Karpas-422 (cell line): Measurements from ENCODE around the gene RAI1. TPM values are rescaled to one million over a fixed set of nuclear protein-coding genes. Genes with fewer than 3 reads are reported as not detected.
A peak's percentile ranks its signal among the peaks of the same experiment; 100 is the strongest.
"Not testable (repeated sequence)": the region's sequence is repeated elsewhere in the genome, so short reads cannot be mapped to it uniquely, and the experiment has no call there.

Source experiments
- DNase-seq: peaks from one replicate; pipeline ENCODE4 v3.0.0-alpha.2; 2015
- H2AFZ ChIP-seq: fragments of 200-600 bp; sonication (generic); 2 replicates; pipeline ENCODE4 v1.6.1; 2014; ENCODE audit warnings: antibody characterized with exemption, low read length, mixed read lengths
- H3K27ac ChIP-seq: fragments of 200-600 bp; sonication (generic); 2 replicates; pipeline ENCODE4 v1.5.1; 2014; ENCODE audit warnings: mild to moderate bottlenecking, low read length, moderate library complexity
- H3K27me3 ChIP-seq: fragments of 200-600 bp; sonication (generic); 2 replicates; pipeline ENCODE4 v1.6.1; 2014; ENCODE audit warnings: low read length, mixed read lengths
- H3K36me3 ChIP-seq: fragments of 200-600 bp; sonication (generic); 2 replicates; pipeline ENCODE4 v1.6.1; 2014; ENCODE audit warnings: low read length, mixed read lengths; ENCODE audit not compliant: insufficient read depth
- H3K4me1 ChIP-seq: fragments of 200-600 bp; sonication (generic); 2 replicates; pipeline ENCODE4 v1.6.1; 2014; ENCODE audit warnings: mild to moderate bottlenecking, low read length, mixed read lengths
- H3K4me2 ChIP-seq: fragments of 200-600 bp; sonication (generic); 2 replicates; pipeline ENCODE4 v1.6.1; 2014; ENCODE audit warnings: low read length, low read depth, mild to moderate bottlenecking; ENCODE audit not compliant: poor library complexity, severe bottlenecking
- H3K4me3 ChIP-seq: fragments of 200-600 bp; sonication (generic); 2 replicates; pipeline ENCODE4 v1.5.1; 2014; ENCODE audit warnings: mild to moderate bottlenecking, antibody characterized with exemption, low read length, mixed read lengths
- H3K79me2 ChIP-seq: fragments of 200-600 bp; sonication (generic); 2 replicates; pipeline ENCODE4 v1.6.1; 2014; ENCODE audit warnings: mild to moderate bottlenecking, low read length, mixed read lengths
- H3K9ac ChIP-seq: fragments of 200-600 bp; sonication (generic); 2 replicates; pipeline ENCODE4 v1.6.0; 2014; ENCODE audit warnings: low read length
- H3K9me2 ChIP-seq: fragments of 200-600 bp; sonication (generic), shearing (Covaris generic); replicated peaks from 2 replicates; pipeline ENCODE4 v1.6.0; 2014; ENCODE audit warnings: mild to moderate bottlenecking, low read length, moderate library complexity; ENCODE audit not compliant: insufficient read depth
- H3K9me3 ChIP-seq: fragments of 300-700, 200-600 bp; sonication (generic); 2 replicates; pipeline ENCODE4 v1.6.1; 2014; ENCODE audit warnings: low read length, mixed read lengths
- H4K20me1 ChIP-seq: fragments of 200-600 bp; sonication (generic); 2 replicates; pipeline ENCODE4 v1.6.1; 2014; ENCODE audit warnings: mild to moderate bottlenecking, antibody characterized with exemption, low read length, low read depth; ENCODE audit not compliant: insufficient read depth
- total RNA-seq: library from RNA; depleted of rRNA; stranded (reverse); fragments of >200 nt; shearing (Covaris generic); gene quantifications from 2 replicates; pipeline ENCODE4 v1.2.3, GENCODE V29; 2014; ENCODE audit warnings: low replicate concordance

RAI1 gene
- total RNA-seq, 1 experiment from 2014 or later = 18.2 TPM

- H3K4me2 ChIP-seq = peak overlapping the region; percentile 96
- not testable (repeated sequence) for H4K20me1 ChIP-seq, H3K4me3 ChIP-seq, H3K27me3 ChIP-seq, H3K9me3 ChIP-seq, H3K9me2 ChIP-seq, H3K36me3 ChIP-seq, H2AFZ ChIP-seq
- DNase-seq = peak; percentile 54
- H3K9ac ChIP-seq = peak overlapping the region; percentile 93
- peaks cover 91% of the 10 kb centered on the region for H3K79me2 ChIP-seq
- H3K4me1 ChIP-seq = peaks cover 77% of the 10 kb centered on the region
- peak overlapping the region; percentile 98 for H3K27ac ChIP-seq
Measured at GRCh38 chr17:17690233-17690632, 9.0 kb downstream of the RAI1 start.

- H3K27ac ChIP-seq = peak overlapping the region; percentile 98
- no peaks in the 10 kb centered on the region for H3K9me3 ChIP-seq
- no peak overlapping the region for H2AFZ ChIP-seq
- H3K9ac ChIP-seq = peak overlapping the region; percentile 93
- H3K36me3 ChIP-seq = no peaks in the 10 kb centered on the region
- peaks cover 7% of the 10 kb centered on the region; the same call in 1 of the 2 replicates for H4K20me1 ChIP-seq
- H3K4me3 ChIP-seq = peak overlapping the region; percentile 93
- peaks cover 92% of the 10 kb centered on the region for H3K79me2 ChIP-seq
- peak; percentile 80 for DNase-seq
- H3K4me2 ChIP-seq = peak overlapping the region; percentile 96
- no peaks in the 10 kb centered on the region for H3K27me3 ChIP-seq
- H3K4me1 ChIP-seq = peaks cover 78% of the 10 kb centered on the region
- H3K9me2 ChIP-seq = no peaks in the 10 kb centered on the region
Measured at GRCh38 chr17:17691468-17692263, 10.4 kb downstream of the RAI1 start.

- Histone ChIP-seq H3K9me2 (no peaks in the 10 kb centered on the region), H3K27me3 (no peaks in the 10 kb centered on the region), H4K20me1 (peaks cover 10% of the 10 kb centered on the region; the same call in 1 of the 2 replicates), H3K4me2 (peak overlapping the region; percentile 96), H3K36me3 (no peaks in the 10 kb centered on the region), H3K4me1 (peaks cover 82% of the 10 kb centered on the region), H3K4me3 (peak overlapping the region; percentile 93), H3K9ac (peak overlapping the region; percentile 93), H3K27ac (peak overlapping the region; percentile 98), H2AFZ (no peak overlapping the region), H3K79me2 (peaks cover 92% of the 10 kb centered on the region), H3K9me3 (no peaks in the 10 kb centered on the region)
- peak; percentile 54 for DNase-seq
Measured at GRCh38 chr17:17692353-17693252, 11.3 kb downstream of the RAI1 start.

- H3K9me3 ChIP-seq = no peaks in the 10 kb centered on the region
- no peak for DNase-seq
- H3K4me3 ChIP-seq = peak overlapping the region; percentile 93
- no peaks in the 10 kb centered on the region for H3K9me2 ChIP-seq
- peak overlapping the region; percentile 93 for H3K9ac ChIP-seq
- H3K4me2 ChIP-seq = peak overlapping the region; percentile 96
- H3K4me1 ChIP-seq = peaks cover 91% of the 10 kb centered on the region
- H2AFZ ChIP-seq = no peak overlapping the region
- H3K36me3 ChIP-seq = no peaks in the 10 kb centered on the region
- no peaks in the 10 kb centered on the region for H3K27me3 ChIP-seq
- peaks cover 10% of the 10 kb centered on the region; the same call in 1 of the 2 replicates for H4K20me1 ChIP-seq
- H3K79me2 ChIP-seq = peaks cover 94% of the 10 kb centered on the region
- peak overlapping the region; percentile 98 for H3K27ac ChIP-seq
Measured at GRCh38 chr17:17693253-17694168, 12.3 kb downstream of the RAI1 start.

GRCh38 chr17:17694169-17695081 lies 13.2 kb downstream of the RAI1 start:
- H3K27ac ChIP-seq = peak overlapping the region; percentile 98
- peak overlapping the region; percentile 96 for H3K4me2 ChIP-seq
- H2AFZ ChIP-seq = no peak overlapping the region
- H3K4me1 ChIP-seq = peaks cover 95% of the 10 kb centered on the region
- peak; percentile 81 for DNase-seq
- peaks cover 97% of the 10 kb centered on the region for H3K79me2 ChIP-seq
- peak overlapping the region; percentile 93 for H3K4me3 ChIP-seq
- H3K9ac ChIP-seq = peak overlapping the region; percentile 93
- no peaks in the 10 kb centered on the region for H3K27me3 ChIP-seq
- H4K20me1 ChIP-seq = peaks cover 10% of the 10 kb centered on the region
- no peaks in the 10 kb centered on the region for H3K9me3 ChIP-seq
- no peaks in the 10 kb centered on the region for H3K9me2 ChIP-seq
- H3K36me3 ChIP-seq = no peaks in the 10 kb centered on the region

- Histone ChIP-seq H3K27me3 (no peaks in the 10 kb centered on the region), H3K27ac (peak overlapping the region; percentile 79), H3K4me1 (peaks cover 82% of the 10 kb centered on the region), H3K9ac (peak overlapping the region; percentile 93), H3K36me3 (no peaks in the 10 kb centered on the region), H3K79me2 (peaks cover 94% of the 10 kb centered on the region), H3K9me2 (no peaks in the 10 kb centered on the region), H3K9me3 (no peaks in the 10 kb centered on the region), H3K4me2 (peak overlapping the region; percentile 96), H4K20me1 (peaks cover 10% of the 10 kb centered on the region), H2AFZ (no peak overlapping the region), H3K4me3 (peak overlapping the region; percentile 93; the same call in 1 of the 2 replicates)
- DNase-seq = no peak
Measured at GRCh38 chr17:17696085-17696484, 14.8 kb downstream of the RAI1 start.
